WTC11 (cell line): ENCODE results near the gene ZFPM1.

Source experiments
- CBFB ChIP-seq: sonication (generic); formaldehyde crosslinking; IDR thresholded peaks from 2 replicates; pipeline ENCODE4 v1.8.1; 2022; ENCODE audit warnings: mild to moderate bottlenecking, low read depth, missing genetic modification reagents
- ZNF263 ChIP-seq: sonication (generic); formaldehyde crosslinking; IDR thresholded peaks from 2 replicates; pipeline ENCODE4 v1.8.1; 2022; ENCODE audit warnings: low read depth, mild to moderate bottlenecking, moderate library complexity, missing genetic modification reagents
- TF ChIP-seq, protein P1 (sequence below): fragments of 250-450 bp; sonication (Bioruptor Pico); conservative IDR thresholded peaks from 2 replicates; pipeline ENCODE4 v1.9.0; 2021; ENCODE audit warnings: mild to moderate bottlenecking
- TF ChIP-seq, protein P2 (sequence below): fragments of 200-600 bp; IDR thresholded peaks from 2 replicates; pipeline ENCODE4 v1.8.0; 2022; ENCODE audit warnings: antibody characterized with exemption
- TF ChIP-seq, protein P3 (sequence below): sonication (generic); formaldehyde crosslinking; IDR thresholded peaks from 2 replicates; pipeline ENCODE4 v1.8.1; 2022; ENCODE audit warnings: mild to moderate bottlenecking, moderate library complexity, missing genetic modification reagents
- TF ChIP-seq, protein P4 (sequence below): sonication (generic); formaldehyde crosslinking; IDR thresholded peaks from 2 replicates; pipeline ENCODE4 v1.8.1; 2023; ENCODE audit warnings: mild to moderate bottlenecking, missing genetic modification reagents, moderate library complexity

DNA sequence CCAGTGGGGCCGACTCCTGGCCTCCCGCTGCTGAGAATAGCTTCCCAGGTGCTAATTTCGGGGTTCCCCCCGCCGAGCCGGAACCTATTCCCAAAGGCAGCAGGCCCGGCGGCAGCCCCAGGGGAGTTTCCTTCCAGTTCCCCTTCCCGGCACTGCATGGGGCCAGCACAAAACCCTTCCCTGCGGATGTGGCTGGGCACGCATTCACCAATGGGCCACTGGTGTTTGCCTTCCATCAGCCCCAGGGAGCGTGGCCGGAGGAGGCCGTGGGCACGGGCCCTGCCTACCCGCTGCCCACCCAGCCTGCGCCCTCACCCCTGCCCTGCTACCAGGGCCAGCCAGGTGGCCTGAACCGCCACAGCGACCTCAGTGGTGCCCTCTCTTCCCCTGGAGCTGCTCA, 24.9 kb upstream of the ZFPM1 start:
- TF ChIP-seq, protein P1, sequence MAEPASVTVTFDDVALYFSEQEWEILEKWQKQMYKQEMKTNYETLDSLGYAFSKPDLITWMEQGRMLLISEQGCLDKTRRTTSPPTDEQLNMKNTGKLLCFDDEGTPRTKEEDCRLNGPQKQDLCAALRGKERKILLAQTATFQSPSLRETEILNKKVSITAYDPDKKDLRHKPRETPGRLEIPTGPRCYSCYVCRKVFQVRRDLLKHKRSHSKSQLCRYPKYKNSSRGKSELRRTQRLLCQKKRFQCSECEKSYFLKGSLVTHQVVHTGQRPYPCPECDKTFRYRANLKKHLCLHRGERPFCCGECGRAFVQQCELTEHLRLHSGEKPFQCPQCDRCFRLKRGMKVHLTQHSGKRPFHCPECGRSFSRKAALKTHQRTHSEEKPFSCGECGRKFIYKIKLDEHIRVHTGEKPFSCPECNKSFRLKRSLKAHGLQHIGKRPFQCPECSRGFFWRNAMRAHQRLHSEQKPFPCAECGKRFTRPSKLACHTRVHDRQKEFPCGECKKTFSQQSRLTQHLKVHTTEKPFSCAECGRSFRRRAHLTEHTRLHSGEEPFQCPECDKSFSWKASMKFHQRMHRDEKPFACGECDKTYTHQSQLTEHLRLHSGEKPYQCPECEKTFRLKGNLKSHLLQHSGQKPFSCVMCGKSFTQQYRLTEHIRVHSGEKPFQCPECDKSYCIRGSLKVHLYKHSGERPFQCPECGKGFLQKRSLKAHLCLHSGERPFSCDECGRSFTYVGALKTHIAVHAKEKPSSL (CRISPR knock-in tag), result no peak
- TF ChIP-seq, protein P2, sequence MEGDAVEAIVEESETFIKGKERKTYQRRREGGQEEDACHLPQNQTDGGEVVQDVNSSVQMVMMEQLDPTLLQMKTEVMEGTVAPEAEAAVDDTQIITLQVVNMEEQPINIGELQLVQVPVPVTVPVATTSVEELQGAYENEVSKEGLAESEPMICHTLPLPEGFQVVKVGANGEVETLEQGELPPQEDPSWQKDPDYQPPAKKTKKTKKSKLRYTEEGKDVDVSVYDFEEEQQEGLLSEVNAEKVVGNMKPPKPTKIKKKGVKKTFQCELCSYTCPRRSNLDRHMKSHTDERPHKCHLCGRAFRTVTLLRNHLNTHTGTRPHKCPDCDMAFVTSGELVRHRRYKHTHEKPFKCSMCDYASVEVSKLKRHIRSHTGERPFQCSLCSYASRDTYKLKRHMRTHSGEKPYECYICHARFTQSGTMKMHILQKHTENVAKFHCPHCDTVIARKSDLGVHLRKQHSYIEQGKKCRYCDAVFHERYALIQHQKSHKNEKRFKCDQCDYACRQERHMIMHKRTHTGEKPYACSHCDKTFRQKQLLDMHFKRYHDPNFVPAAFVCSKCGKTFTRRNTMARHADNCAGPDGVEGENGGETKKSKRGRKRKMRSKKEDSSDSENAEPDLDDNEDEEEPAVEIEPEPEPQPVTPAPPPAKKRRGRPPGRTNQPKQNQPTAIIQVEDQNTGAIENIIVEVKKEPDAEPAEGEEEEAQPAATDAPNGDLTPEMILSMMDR, result no peak
- TF ChIP-seq CBFB (CRISPR knock-in tag) (no peak), ZNF263 (CRISPR knock-in tag) (no peak)
- TF ChIP-seq, protein P3, sequence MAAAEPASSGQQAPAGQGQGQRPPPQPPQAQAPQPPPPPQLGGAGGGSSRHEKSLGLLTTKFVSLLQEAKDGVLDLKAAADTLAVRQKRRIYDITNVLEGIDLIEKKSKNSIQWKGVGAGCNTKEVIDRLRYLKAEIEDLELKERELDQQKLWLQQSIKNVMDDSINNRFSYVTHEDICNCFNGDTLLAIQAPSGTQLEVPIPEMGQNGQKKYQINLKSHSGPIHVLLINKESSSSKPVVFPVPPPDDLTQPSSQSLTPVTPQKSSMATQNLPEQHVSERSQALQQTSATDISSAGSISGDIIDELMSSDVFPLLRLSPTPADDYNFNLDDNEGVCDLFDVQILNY (CRISPR knock-in tag), result no peak
- TF ChIP-seq, protein P4, sequence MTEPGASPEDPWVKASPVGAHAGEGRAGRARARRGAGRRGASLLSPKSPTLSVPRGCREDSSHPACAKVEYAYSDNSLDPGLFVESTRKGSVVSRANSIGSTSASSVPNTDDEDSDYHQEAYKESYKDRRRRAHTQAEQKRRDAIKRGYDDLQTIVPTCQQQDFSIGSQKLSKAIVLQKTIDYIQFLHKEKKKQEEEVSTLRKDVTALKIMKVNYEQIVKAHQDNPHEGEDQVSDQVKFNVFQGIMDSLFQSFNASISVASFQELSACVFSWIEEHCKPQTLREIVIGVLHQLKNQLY, result no peak
